ENCODE measurements around the gene PLEKHG7.

- TF ChIP-seq CTCF (conservative IDR thresholded peaks at IDR 0.05) (no peak), ZFX (IDR thresholded peaks at IDR 0.05) (no peak)
Measured at GRCh38 chr12:92778525-92778924, 75.7 kb downstream of the PLEKHG7 start.
